H1 (cell line): ENCODE results near the gene SOCS3. TPM values are rescaled to one million over a fixed set of nuclear protein-coding genes. Genes with fewer than 3 reads are reported as not detected.

Experiments used
- POLR2A ChIP-seq, 2 experiments: IDR thresholded peaks; 1 replicate in 1 of 2; 2 replicates in 1 of 2; pipeline ENCODE4 v1.6.1; 2011; ENCODE audit warnings: low read depth in 2 of 2, low read length in 2 of 2, mild to moderate bottlenecking in 2 of 2; ENCODE audit errors: control extremely low read depth in 1 of 2
- polyA plus RNA-seq, 7 experiments: library from polyadenylated mRNA; depleted of rRNA in 3 of 7; stranded (reverse) in 5 of 7; unstranded in 2 of 7; fragments of >200 nt in 5 of 7; fragments of 200-250 nt in 2 of 7; gene quantifications; 1 replicate in 5 of 7; 2 replicates in 1 of 7; 4 replicates in 1 of 7; pipeline versions ENCODE4 v1.2.1 to v1.2.3, GENCODE V29; 2011 to 2013; ENCODE audit warnings: missing spikeins in 2 of 7, mixed read lengths in 2 of 7
- total RNA-seq: library from RNA; stranded (reverse); fragmentation: NEBNext Ultra II Directional; extraction: Animal tissue kit (Norgen Biotek cat#: 25700); gene quantifications from 2 replicates; pipeline ENCODE4 v1.2.1, GENCODE V29; 2021

The SOCS3 gene
- total and polyA plus RNA-seq, 2 of the 8 experiments (the other 6 are each of a cell fraction or from before 2014, with no cell fraction given): 10.1 to 47.9 TPM

- TF ChIP-seq POLR2A (IDR thresholded peaks at IDR 0.05; ENCODE audit: control extremely low read depth in 1 of 2, low read depth in 2 of 2, low read length in 2 of 2): no peak
Measured at GRCh38 chr17:78322327-78322857, 37.5 kb downstream of the SOCS3 start (continued).
